Hematopoietic multipotent progenitor cell treated with erythropoietin and hydrocortisone succinate and interleukin-3 and kit ligand, for 6 days (in vitro differentiated cells): ENCODE measurements around the gene DOP1A.
"Not testable (repeated sequence)": the region's sequence is repeated elsewhere in the genome, so short reads cannot be mapped to it uniquely, and the experiment has no call there.

Experiments used
- DNase-seq: peaks from one replicate; pipeline ENCODE4 v3.0.0-alpha.2; 2015

The DOP1A gene

GRCh38 chr6:83153883-83154521 lies 86.5 kb downstream of the DOP1A start:
- no peak for DNase-seq

GRCh38 chr6:83155794-83156193 lies 88.3 kb downstream of the DOP1A start:
- DNase-seq, result no peak

- DNase-seq, result no peak
These were observed 92.7 kb downstream of the DOP1A start for GRCh38 chr6:83160167-83160566.

- DNase-seq, result no peak
These were observed 100.3 kb downstream of the DOP1A start for GRCh38 chr6:83167726-83168278.

- DNase-seq, result no peak
These were observed 101.1 kb downstream of the DOP1A start for GRCh38 chr6:83168556-83168955.

- DNase-seq, result no peak
These were observed 101.6 kb downstream of the DOP1A start for GRCh38 chr6:83169106-83169505.

GRCh38 chr6:83169511-83169910 lies 102.0 kb downstream of the DOP1A start:
- no peak for DNase-seq

GRCh38 chr6:83176246-83176645 lies 108.8 kb downstream of the DOP1A start:
- DNase-seq, result no peak

GRCh38 chr6:83180426-83180950 lies 113.0 kb downstream of the DOP1A start:
- DNase-seq, result no peak

GRCh38 chr6:83182114-83182513 lies 114.6 kb downstream of the DOP1A start:
- no peak for DNase-seq

- no peak for DNase-seq
These were observed 115.8 kb downstream of the DOP1A start for GRCh38 chr6:83183082-83183828.

- DNase-seq, result no peak
These were observed 117.6 kb downstream of the DOP1A start for GRCh38 chr6:83185096-83185495.

GRCh38 chr6:83188501-83188900 lies 121.0 kb downstream of the DOP1A start:
- no peak for DNase-seq

- no peak for DNase-seq
These were observed 123.2 kb downstream of the DOP1A start for GRCh38 chr6:83190626-83191025.

GRCh38 chr6:83191974-83192373 lies 124.5 kb downstream of the DOP1A start:
- not testable (repeated sequence) for DNase-seq

GRCh38 chr6:83192456-83192855 lies 125.0 kb downstream of the DOP1A start:
- DNase-seq, result no peak

GRCh38 chr6:83192871-83193746 lies 125.6 kb downstream of the DOP1A start, which contains the start of the genes PGM3 and RWDD2A:
Gene PGM3, minus strand, starts transcription at chr6:83193265. Its CDS starts 2,253 bp downstream, at chr6:83191012.
Gene RWDD2A, plus strand, starts transcription at chr6:83193357. Its CDS starts 1,095 bp downstream, at chr6:83194452.
- DNase-seq, result peak; percentile 92

- peak; percentile 11 for DNase-seq
These were observed 126.5 kb downstream of the DOP1A start for GRCh38 chr6:83193747-83194566.

- DNase-seq, result no peak
These were observed 131.2 kb downstream of the DOP1A start for GRCh38 chr6:83198486-83199172.

GRCh38 chr6:83199173-83199862 lies 131.8 kb downstream of the DOP1A start:
- DNase-seq, result no peak

GRCh38 chr6:83199863-83200225 lies 132.4 kb downstream of the DOP1A start:
- DNase-seq, result no peak
